ENCODE results near the gene EEFSEC. TPM values are rescaled to one million over a fixed set of nuclear protein-coding genes. Genes with fewer than 3 reads are reported as not detected.

EEFSEC gene
- polyA plus RNA-seq, 1 donor (not counting 4 experiments of a cell fraction or from before 2014, with no cell fraction given) = 8.7 TPM

DNA sequence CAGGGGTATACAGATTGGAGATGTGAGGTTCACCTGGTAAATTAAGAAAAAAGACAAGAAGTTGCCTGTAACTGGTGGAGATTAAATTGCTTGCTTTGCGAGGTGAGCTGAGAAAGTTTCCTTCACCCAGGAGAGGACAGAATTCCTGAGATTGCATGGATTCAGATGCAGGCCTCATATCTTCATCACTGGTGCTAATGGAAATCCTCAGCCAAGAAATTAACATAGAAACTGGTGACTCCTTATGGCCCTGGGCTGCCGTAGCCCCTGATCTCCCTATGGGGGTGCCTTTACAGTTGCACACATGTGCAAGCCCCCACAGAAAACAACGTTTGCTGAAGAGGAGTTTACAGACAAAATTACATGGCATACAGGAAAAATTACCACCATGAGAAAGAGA is 68.0 kb downstream of the EEFSEC start:
- Histone ChIP-seq H3K9me1 (ENCODE audit: control insufficient read depth, extremely low read depth, insufficient read depth, low read length) (no peaks in the 10 kb centered on the region), H3K27ac (ENCODE audit: control insufficient read depth, insufficient read depth, low read length) (no peak overlapping the region), H3K79me2 (ENCODE audit: control insufficient read depth, insufficient read depth, low read length) (no peaks in the 10 kb centered on the region), H4K20me1 (ENCODE audit: control insufficient read depth, extremely low read depth, insufficient read depth, low read length) (peaks cover 1% of the 10 kb centered on the region), H3K9ac (ENCODE audit: control insufficient read depth, extremely low read depth, insufficient read depth, low read length) (no peak overlapping the region), H3K9me3 (ENCODE audit: control insufficient read depth, low read depth, low read length) (peaks cover 7% of the 10 kb centered on the region), H3K4me1 (ENCODE audit: control insufficient read depth, extremely low read depth, insufficient read depth, low read length) (no peaks in the 10 kb centered on the region), H2AFZ (ENCODE audit: control insufficient read depth, low read length) (no peak overlapping the region), H3K4me3 (ENCODE audit: control insufficient read depth in 2 of 3, extremely low read depth in 1 of 3, insufficient read depth in 2 of 3, low read depth in 1 of 3, low read length in 3 of 3) (no peak overlapping the region), H3K27me3 (ENCODE audit: control insufficient read depth, extremely low read depth, insufficient read depth, low read length) (no peaks in the 10 kb centered on the region), H3K4me2 (ENCODE audit: control insufficient read depth, extremely low read depth, insufficient read depth, low read depth, low read length) (no peak overlapping the region), H3K36me3 (ENCODE audit: control insufficient read depth in 2 of 2, extremely low read depth in 1 of 2, insufficient read depth in 2 of 2, low read length in 2 of 2) (no peaks in the 10 kb centered on the region)
- DNase-seq (ENCODE audit: low read depth, low spot score) (no peak), FAIRE-seq (no peak)
- no peak for TF ChIP-seq EZH2 (IDR thresholded peaks at IDR 0.05; ENCODE audit: low read length)
- TF ChIP-seq, protein P1, sequence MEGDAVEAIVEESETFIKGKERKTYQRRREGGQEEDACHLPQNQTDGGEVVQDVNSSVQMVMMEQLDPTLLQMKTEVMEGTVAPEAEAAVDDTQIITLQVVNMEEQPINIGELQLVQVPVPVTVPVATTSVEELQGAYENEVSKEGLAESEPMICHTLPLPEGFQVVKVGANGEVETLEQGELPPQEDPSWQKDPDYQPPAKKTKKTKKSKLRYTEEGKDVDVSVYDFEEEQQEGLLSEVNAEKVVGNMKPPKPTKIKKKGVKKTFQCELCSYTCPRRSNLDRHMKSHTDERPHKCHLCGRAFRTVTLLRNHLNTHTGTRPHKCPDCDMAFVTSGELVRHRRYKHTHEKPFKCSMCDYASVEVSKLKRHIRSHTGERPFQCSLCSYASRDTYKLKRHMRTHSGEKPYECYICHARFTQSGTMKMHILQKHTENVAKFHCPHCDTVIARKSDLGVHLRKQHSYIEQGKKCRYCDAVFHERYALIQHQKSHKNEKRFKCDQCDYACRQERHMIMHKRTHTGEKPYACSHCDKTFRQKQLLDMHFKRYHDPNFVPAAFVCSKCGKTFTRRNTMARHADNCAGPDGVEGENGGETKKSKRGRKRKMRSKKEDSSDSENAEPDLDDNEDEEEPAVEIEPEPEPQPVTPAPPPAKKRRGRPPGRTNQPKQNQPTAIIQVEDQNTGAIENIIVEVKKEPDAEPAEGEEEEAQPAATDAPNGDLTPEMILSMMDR (optimal IDR thresholded peaks at IDR 0.05 in 1 of 3, IDR thresholded peaks at IDR 0.05 in 1 of 3, conservative IDR thresholded peaks at IDR 0.05 in 1 of 3; ENCODE audit: extremely low read depth in 1 of 3, insufficient read depth in 2 of 3, low read length in 3 of 3) = no peak
- dilution Hi-C loops (cut with MboI; ENCODE audit: extremely low pct_ligation_motif_present, low sequenced_read_pairs) = no loop called here

DNA sequence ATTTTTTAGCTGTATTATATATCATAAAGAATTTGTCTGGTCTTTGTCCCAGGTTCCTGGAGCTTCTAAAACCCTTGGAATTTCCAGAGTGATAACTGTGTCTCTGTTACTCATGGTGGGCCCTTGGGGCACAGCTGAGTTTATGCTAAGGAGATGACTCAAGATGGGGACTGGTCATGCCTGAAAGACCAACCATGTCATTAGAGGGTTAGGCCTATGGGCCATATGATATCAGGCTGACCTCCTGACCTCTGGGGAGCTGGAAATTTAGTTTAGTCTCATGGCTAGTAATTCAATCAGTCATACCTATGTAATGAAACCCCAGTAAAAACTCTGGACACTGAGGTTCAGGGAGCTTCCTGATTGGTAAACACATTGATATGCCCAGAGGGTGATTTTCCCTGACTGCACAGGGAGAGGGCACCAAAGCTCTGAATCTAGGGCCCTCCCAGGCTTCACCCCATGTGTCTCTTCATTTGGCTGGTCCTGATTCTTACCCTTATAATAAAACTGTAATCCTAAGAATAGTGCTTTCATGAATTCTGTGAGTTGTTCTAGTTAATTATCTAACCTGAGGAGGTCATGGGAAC is 69.6 kb downstream of the EEFSEC start:
- FAIRE-seq (no peak), DNase-seq (ENCODE audit: low read depth, low spot score) (no peak)
- dilution Hi-C loops (cut with MboI; ENCODE audit: extremely low pct_ligation_motif_present, low sequenced_read_pairs) = no loop called here
- H4K20me1 ChIP-seq (ENCODE audit: control insufficient read depth, extremely low read depth, insufficient read depth, low read length) = peaks cover 4% of the 10 kb centered on the region
- H3K27me3 ChIP-seq (ENCODE audit: control insufficient read depth, extremely low read depth, insufficient read depth, low read length) = no peaks in the 10 kb centered on the region
- TF ChIP-seq, protein P1 (optimal IDR thresholded peaks at IDR 0.05 in 1 of 3, IDR thresholded peaks at IDR 0.05 in 1 of 3, conservative IDR thresholded peaks at IDR 0.05 in 1 of 3; ENCODE audit: extremely low read depth in 1 of 3, insufficient read depth in 2 of 3, low read length in 3 of 3) = no peak
- TF ChIP-seq EZH2 (IDR thresholded peaks at IDR 0.05; ENCODE audit: low read length) = no peak
- no peak overlapping the region for H3K4me2 ChIP-seq (ENCODE audit: control insufficient read depth, extremely low read depth, insufficient read depth, low read depth, low read length)
- no peaks in the 10 kb centered on the region for H3K36me3 ChIP-seq (ENCODE audit: control insufficient read depth in 2 of 2, extremely low read depth in 1 of 2, insufficient read depth in 2 of 2, low read length in 2 of 2)
- no peak overlapping the region for H3K9ac ChIP-seq (ENCODE audit: control insufficient read depth, extremely low read depth, insufficient read depth, low read length)
- peaks cover 7% of the 10 kb centered on the region for H3K9me3 ChIP-seq (ENCODE audit: control insufficient read depth, low read depth, low read length)
- H3K4me3 ChIP-seq (ENCODE audit: control insufficient read depth in 2 of 3, extremely low read depth in 1 of 3, insufficient read depth in 2 of 3, low read depth in 1 of 3, low read length in 3 of 3) = no peak overlapping the region
- no peaks in the 10 kb centered on the region for H3K9me1 ChIP-seq (ENCODE audit: control insufficient read depth, extremely low read depth, insufficient read depth, low read length)
- no peak overlapping the region for H2AFZ ChIP-seq (ENCODE audit: control insufficient read depth, low read length)
- H3K27ac ChIP-seq (ENCODE audit: control insufficient read depth, insufficient read depth, low read length) = no peak overlapping the region
- H3K79me2 ChIP-seq (ENCODE audit: control insufficient read depth, insufficient read depth, low read length) = no peaks in the 10 kb centered on the region
- H3K4me1 ChIP-seq (ENCODE audit: control insufficient read depth, extremely low read depth, insufficient read depth, low read length) = no peaks in the 10 kb centered on the region
